Smooth muscle cell of the brain vasculature (primary cell): ENCODE results near the gene SLC34A1.
"Not testable (repeated sequence)": the region's sequence is repeated elsewhere in the genome, so short reads cannot be mapped to it uniquely, and the experiment has no call there.

Source experiments
- DNase-seq: peaks from one replicate; pipeline ENCODE4 v3.0.0-alpha.2; 2012; ENCODE audit warnings: low read depth, low spot score

The SLC34A1 gene

DNA sequence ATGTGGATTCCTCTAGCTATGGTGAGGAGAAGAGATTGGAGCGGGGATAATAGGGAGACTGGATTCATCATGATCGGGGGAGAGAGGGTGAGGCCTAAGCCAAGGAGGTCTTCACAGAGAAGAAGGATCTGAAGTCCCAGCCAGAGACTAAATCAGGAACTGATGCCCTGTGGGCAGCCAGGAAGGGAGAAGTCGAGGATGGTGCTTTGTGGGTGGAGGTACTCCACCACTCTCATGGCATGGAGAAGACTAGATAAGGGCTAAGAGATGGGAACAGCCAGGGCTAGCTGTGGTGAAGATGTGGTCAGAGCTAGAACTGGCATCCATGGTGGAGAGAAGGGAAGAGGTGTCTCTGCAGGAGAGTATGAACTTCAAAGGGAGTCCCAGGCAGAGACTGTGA, 29.5 kb upstream of the SLC34A1 start:
- no peak for DNase-seq

DNA sequence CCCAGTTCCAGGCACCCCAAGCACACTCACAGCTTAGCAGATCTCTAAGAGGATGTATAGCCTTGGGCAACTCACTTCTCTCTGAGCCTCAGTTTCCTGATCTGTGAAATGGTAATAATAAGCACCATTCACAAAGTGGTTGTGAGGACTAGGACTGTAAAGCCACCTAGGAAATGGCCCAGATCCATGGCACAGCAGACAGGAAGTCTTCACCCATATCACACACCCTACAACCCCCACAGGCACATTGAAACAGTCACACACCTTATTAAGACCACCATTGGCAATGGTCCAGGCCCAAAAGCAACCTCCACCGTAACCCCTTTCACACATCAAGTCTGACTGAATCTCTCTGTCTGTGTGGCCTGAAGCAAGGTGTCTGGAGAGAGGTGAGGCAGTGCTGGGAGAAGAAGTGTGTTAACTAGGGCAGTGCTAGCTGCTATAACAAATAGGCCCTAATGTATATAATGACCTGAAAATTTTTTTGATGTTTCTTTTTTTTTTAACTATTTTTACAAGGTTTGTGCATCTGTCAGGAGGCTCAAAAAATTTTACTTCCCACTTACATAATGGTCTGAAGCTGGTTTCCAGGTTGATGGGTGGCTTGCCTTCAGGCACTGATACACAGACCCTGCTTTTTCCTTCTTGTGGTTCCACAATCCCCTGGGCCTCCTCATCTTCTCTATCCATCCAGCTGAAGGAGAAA, 28.9 kb upstream of the SLC34A1 start:
- no peak for DNase-seq

DNA sequence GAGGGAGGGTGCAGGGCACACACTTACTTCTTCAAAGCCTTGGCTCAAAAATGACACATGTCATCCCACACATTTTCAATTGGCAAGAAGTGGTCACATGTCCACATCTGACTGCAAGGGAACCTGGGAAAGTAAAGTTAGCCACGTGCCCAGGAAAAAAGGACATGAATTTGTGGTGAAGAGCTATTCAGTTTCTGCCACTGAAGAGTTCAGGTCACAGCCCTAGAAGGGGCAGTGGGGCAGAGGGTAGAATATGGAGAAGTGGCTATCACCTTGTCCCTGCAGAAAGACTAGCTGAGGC, 28.4 kb upstream of the SLC34A1 start:
- DNase-seq, result no peak

DNA sequence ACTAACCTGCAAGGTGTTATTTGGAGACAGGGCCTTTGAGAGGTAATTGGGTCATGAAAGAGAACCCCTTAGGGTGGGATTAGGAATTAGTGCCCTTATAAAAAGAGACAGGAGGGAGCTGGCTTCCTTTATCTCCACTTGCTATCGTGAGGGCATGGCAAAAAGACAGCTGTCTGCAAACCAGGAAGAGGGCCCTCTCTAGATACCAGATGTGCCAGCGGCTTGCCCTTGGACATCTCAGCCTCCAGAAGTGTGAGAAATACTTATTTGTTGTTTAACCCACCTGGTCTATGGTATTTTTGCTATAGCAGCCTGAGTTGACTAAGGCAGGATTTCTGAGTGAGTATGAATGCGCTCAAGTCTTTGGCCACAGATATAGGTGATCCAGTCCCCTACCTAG, 27.5 kb upstream of the SLC34A1 start:
- DNase-seq, result no peak

DNA sequence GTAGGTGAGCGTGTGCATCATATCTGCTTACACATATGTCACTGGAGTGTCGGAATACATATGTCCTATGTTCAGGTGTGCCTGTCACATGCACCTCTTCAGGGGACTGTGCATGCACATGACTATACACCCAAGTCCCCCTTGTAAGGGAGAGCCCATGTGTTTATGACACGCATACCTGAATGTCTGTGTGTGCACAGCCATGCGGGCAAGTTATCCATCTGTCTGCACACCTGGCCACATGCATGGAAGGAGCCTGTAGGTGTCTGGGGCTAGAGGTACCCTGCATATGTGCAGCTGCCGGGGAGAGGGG, 27.1 kb upstream of the SLC34A1 start:
- DNase-seq, result no peak

DNA sequence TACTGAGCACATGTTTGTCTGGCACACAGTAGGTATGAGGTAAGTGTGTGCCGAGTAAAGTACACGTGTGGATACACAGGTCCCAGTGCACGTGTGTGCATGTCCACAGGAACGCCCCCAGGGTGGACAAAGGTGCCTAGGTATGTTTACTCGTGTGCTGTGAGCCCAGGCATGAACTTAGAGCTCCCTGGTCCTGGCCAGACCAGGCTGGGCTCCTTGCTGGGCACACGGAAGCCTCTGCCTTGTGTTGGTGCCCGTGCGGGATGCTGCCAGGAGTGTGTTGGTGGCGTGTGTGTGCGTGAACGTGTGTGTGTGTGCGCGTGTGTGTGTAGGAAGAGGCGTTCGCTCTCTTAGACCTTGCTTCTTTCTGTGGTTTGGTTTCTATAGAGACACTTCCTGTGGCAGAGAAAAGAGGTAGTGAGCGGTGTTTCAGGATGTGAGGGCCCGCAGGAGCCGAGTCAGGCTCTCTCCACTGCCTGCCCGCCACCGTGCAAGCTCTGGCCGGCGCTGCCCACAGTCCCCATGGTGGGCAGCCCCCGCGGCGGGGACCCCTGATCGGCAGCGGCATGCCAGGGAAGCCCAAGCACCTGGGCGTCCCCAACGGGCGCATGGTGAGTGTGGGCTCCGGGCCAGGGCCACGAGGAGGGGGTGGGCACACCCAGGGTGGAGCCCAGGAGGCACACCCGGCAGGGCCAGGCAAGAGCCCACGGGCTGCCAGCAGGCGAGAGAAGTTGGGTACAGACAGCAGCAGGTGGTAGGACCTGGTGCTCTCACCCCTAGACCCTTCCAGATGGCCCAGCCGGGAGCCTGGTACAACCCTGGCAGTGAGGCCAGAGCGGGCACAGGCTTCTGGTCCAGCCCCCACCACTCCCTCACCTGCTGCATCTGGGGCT, 26.5 kb upstream of the SLC34A1 start, which contains the start of gene RGS14:
Gene RGS14 (plus strand): TSS at position 466 of the 893 bp plus-strand sequence. CDS start 101 bp downstream, at position 567.
- DNase-seq, result no peak

DNA sequence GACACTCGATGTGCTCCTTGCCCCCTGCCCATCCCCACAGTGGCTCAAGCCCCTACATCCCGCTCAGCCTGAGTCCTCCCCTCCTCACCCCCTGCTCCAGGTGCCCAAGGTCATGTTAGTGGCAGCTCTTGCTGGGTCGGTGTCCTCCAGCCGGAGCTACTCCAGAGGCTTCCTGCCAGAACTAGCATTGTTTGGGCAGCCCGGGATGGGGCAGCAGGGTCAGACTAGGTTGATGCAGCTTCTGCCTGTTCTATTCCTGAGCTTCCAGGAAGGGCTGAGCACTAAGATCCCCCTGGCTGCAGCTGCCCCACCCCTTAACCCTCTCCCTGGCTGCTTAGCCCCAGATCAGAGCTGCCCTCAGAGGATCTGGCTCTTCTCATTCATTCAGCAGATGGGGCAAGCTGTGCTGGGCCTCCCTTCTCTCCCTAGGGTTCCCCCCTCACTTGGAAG, 25.8 kb upstream of the SLC34A1 start:
- DNase-seq, result no peak

DNA sequence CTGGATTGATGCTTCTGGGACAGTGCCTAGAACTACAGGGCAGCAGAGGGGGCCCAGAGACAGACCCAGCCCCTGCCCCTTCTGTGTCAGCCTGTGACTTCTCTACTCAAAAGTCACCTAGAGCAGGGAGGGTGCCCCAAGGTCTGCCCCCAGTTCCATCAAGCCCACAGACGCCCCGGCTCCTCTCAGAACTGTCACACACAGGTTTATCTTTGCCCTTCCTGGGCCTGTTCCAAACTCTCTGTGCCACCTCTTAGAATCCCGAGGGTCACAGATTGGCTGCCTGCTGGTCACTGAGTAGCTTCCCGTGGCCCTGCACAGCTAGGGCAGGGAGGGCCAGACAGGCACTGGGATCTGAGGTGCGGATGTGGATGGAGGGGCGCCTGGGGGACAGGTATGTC, 24.8 kb upstream of the SLC34A1 start:
- DNase-seq, result no peak

DNA sequence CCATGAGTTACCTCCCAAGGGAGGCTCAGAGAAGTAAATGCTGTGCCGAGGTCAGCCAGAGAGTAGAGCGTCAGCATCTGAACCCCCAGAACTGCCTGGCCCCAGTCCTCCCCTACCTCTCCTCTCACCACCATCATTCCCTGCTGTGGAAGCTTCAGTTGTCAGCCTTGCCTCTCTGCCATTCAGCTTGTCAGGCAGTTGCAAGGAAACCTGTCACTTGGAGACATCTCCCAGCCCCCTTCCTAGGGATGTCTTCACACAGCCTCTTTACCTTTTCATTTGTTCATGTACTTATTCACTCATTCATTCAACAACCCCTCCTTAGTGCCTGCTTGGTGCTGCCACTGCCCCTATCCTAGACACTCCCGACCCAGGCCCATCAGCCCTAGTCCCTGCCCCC, 24.4 kb upstream of the SLC34A1 start:
- no peak for DNase-seq

DNA sequence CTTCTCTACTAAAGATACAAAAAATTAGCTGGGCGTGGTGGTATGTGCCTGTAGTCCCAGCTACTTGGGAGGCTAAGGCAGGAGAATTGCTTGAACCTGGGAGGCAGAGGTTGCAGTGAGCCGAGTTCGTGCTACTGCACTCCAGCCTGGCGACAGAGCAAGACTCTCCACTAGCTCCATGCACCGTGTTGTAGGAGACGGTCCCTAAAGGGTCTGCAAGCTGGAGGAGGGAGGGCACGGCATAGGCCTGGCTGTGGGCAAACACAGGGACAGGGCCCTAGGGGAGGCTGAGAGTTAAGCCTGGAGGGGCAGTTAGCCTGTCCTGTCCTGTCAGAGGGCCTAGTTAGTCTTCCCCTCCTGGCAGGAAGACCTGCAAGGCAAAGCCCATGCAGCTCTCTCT, 23.5 kb upstream of the SLC34A1 start:
- DNase-seq, result not testable (repeated sequence)

DNA sequence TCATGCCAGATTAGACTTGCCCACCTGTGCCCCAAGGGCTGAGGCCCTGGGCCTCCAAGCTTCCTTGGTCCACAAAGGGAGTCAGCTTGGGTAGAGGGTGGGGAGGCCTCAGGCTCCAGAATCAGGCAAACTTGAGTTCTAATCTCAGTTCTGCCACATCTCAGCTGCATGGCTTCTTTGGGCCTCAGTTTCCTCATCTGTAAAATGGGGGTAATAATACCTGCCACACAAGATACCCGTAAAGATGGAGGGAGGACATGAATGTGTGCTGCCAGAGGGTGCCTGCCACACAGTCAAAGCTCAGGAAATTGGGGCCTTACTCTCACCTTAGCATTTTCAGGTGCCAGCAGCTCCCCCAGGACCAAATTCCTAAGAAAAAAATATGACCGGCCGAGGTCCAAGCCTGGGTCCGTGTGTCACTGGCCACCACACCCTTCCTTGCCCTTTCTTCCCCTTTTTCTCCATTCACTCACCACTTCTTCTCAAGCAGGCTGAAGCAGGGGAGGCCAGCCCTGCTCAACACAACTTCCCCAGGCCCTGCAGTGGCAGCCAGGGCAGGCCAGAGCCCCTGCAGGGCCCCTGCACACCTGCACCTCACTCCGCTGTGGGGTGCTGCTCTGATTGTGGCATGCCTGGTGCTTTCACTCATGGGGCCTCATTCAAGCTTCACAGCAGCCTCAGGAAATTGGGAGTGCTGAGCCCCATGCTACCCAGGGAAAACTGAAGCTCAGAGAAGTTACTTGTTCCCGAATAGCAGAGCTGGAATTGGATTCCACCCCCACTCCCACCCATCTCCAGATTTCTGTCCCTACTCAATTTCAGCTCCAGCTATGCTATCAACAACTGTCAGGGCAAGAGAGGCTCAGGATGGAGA, 22.6 kb upstream of the SLC34A1 start:
- DNase-seq, result no peak

DNA sequence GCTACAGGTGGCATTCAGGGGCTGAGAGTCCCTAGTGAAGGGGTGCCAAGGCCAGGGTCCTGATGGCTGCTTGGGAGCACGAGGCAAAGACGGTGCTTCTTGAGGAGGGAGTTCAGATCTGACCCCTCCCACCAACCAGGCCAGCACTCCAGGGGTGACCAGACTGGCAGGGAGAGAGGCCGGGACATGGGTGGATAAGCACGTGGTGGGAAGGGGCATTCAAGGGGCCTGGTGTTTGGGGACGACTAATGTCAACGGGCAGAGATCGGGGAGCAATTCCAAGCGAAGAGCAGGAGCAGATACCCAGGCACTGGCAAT, 22.0 kb upstream of the SLC34A1 start:
- DNase-seq, result no peak

DNA sequence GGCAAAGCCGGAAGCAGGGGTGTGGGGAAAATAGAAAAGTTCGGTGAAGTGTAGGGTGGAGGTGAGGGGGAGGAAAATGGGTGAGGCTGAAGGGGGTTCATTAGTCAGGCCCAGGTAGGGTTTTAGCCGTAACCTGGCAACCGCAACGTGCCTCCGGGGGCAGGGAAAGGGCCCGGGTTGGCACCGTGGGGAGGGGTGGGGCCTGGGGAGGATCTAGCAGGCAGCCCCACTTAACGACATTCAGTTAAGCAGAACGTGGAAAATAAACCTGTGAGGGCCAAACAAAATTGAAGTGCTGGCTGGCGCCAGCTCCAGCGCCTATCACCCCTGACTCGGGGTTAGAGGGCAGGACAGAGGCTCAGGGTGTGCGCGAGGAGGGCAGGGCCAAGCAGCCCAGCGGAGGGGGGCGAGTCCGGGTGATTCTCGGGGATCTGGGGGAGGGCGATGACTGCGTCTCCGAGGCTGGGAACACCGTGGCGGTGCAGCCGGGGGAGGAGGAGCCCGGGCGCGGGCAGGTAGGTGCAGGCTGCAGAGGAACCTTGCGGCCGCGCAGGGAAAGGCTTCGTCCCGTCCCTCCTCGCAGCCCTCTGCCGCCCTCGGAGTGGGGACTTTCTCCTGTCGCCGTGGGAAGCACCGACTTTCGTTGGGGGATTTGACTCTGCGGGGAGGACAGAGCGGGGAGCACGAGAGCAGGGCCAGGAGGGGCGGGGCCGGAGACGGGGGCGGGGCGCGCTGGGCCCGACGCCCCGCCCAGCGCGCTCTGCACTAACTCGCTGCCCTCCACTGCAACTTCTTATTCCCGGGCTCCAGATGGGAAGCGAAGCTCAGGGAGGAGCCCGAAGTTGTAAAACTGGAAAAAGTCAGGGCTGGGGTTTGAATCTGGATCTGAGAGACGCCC, 21.4 kb upstream of the SLC34A1 start:
- DNase-seq, result no peak

DNA sequence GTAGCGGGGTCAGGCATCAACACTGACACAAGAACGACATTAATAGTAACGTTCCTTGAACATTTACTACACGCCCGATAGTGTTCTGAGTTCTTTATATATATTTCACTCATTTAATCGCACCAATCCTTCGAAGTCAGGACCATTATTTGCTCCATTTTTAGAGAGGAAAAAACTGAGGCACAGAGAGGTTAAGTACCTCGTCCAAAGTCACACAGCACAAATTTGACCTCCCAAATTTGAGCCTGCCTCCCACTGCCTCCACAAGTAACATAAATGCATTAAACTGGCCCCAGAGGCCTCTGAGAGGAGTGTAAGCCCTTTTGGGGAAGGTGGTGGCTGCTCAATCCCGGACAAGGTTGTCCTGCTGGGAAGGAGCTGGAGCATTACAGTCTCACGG, 20.7 kb upstream of the SLC34A1 start:
- no peak for DNase-seq

DNA sequence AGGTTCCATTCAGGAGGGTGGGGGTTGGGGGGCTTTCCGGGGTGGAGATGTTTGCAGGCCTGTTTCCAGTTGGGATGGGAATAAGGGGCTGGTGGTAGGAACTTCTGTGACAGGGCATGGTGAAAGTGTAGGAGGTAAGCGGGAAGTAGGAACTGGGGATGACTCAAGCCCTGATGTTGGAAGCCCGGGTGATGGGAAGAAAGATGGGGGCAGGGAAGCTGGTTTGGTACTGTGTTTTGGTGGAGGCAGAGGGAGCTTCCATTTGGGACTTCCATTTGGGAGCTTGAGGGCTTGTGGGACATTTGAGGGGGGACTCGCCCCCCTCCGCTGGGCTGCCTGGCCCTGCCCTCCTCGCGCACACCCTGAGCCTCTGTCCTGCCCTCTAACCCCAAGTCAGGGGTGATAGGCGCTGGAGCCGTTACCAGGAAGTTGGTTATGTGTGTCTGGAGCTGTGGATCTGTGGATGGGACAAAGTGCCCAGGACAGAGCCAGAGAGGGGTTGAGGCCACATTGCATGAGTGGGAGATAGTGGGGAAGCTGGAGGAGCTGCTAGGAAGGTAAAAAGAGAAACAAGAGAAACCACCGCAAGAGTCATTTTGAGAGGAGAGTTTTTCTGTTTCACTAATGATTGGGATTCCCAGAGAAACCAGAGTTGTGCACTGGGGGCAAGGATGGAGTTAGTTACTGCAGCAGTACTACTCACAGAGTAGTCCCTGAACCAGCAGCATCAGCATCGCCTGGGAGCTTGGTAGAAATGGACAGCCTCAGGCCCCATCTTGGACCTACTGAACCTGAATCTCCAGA, 19.9 kb upstream of the SLC34A1 start:
- DNase-seq, result no peak

DNA sequence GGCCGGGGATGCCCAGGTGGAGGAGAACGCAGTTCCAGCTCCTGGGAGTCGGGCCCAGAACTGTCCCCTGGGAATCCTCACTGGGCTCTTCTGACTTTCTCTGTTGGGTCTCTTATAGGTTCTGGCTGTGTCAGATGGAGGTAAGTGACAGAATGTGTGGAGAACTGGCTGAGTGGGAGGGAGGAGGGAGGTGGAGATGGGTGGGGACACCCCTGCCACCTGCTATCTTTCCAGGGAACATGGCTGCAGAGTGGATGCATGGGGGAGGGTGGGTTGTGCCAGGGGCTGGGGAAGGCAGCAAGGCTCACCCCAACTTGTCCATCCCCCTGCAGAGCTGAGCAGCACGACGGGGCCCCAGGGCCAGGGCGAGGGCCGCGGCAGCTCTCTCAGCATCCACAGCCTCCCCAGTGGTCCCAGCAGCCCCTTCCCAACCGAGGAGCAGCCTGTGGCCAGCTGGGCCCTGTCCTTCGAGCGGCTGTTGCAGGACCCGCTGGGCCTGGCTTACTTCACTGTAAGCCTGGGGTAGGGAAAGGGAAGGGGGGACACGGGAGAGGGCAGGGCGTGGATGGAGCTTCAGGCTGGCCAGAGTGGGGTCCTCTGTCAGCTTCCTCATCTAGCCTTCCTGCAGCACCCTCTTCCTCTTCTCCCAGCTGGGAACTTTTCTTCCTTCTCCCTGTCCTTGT, 18.2 kb upstream of the SLC34A1 start:
- no peak for DNase-seq

DNA sequence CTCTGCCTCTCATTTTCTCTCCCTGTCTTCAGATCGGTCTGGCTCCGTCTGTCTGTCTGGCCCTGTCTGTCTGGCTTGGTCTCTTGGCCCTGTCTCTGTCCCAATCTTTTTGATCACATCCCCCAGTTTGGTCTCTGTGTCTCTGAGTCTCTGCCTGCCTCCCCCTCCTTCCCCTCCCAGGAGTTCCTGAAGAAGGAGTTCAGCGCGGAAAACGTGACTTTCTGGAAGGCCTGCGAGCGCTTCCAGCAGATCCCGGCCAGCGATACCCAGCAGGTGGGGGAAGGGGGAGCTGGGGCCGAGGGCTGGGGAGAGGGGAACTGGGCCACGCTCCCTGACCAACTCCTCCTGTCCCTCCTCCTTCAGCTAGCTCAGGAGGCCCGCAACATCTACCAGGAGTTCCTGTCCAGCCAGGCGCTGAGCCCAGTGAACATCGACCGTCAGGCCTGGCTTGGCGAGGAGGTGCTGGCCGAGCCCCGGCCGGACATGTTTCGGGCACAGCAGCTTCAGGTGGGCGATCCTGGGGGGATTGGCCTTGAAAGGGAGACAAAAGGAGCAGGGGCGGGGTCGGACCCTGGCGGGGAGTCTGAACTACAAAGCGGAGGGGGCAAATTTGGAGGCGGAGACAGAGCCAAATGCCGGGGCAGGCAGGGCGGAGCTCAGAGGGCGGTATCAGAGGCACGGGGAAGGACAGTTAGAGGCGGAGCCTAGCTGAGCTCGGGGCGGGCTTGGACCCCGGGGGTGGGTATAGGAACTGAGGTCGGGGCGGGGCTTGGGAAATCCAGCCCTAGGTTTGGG, 17.5 kb upstream of the SLC34A1 start:
- peak; percentile 63 for DNase-seq

DNA sequence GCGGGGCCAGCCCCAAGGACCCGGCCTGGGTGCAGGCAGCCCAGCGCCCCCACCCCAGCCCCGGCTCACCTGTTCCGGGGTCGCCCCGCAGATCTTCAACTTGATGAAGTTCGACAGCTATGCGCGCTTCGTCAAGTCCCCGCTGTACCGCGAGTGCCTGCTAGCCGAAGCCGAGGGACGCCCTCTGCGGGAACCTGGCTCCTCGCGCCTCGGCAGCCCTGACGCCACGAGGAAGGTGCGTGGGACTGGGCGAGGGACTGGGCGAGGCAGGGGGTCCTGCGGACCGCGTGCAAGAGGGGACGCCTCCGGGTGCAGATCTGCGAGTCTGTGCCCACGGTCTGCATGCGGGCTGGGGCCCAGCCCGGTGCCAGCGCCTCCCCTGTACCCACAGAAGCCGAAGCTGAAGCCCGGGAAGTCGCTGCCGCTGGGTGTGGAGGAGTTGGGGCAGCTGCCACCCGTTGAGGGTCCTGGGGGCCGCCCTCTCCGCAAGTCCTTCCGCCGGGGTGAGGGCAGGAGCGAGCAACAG, 16.8 kb upstream of the SLC34A1 start:
- DNase-seq, result no peak
